C4-2B (cell line): Measurements from ENCODE around the gene SRCIN1.

Source experiments
- ZFX ChIP-seq: fragments of 450-650 bp; IDR thresholded peaks from 2 replicates; pipeline ENCODE4 v1.6.1; 2017
- TF ChIP-seq, protein P1 (sequence below): fragments of 450-650 bp; conservative IDR thresholded peaks from 2 replicates; pipeline ENCODE4 v1.5.1; 2017; ENCODE audit warnings: mild to moderate bottlenecking

DNA sequence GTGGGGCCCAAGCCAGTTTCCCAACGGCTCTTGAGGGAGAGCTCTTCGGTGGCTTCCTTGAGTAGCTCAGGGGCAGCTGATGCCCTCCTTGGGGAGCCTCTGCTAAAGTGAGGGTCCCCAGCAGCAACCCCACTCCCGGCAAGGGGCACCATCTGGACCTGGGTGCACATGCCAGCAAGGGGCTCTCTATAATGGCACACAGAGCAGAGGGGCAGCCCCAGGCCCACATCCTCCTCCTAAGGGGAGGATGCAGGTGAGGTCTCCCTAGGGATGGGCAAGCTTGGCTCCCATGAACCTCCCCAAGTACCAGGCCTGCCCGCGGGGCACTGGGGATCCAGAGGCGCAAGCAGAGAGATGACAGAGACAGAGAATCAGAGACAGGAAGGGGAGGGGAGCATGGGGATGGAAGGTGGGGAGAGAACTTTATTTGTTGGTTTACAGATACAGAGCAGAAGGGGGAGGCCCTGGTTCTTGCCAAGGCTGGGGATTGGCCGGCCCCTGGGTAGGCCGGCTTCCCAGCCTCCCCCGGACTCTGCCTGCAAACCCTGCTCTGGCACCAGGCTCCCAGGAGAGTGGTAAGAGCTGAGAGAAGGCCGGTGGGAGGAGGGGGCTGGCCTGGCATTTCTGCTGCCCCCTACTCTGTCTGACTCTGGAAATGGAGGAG lies 61.4 kb downstream of the SRCIN1 start:
- TF ChIP-seq, protein P1, sequence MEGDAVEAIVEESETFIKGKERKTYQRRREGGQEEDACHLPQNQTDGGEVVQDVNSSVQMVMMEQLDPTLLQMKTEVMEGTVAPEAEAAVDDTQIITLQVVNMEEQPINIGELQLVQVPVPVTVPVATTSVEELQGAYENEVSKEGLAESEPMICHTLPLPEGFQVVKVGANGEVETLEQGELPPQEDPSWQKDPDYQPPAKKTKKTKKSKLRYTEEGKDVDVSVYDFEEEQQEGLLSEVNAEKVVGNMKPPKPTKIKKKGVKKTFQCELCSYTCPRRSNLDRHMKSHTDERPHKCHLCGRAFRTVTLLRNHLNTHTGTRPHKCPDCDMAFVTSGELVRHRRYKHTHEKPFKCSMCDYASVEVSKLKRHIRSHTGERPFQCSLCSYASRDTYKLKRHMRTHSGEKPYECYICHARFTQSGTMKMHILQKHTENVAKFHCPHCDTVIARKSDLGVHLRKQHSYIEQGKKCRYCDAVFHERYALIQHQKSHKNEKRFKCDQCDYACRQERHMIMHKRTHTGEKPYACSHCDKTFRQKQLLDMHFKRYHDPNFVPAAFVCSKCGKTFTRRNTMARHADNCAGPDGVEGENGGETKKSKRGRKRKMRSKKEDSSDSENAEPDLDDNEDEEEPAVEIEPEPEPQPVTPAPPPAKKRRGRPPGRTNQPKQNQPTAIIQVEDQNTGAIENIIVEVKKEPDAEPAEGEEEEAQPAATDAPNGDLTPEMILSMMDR: no peak
- TF ChIP-seq ZFX: no peak
